Stomach (tissue), 9 donors: ENCODE data around the gene RSPH4A. TPM values are rescaled to one million over a fixed set of nuclear protein-coding genes. Genes with fewer than 3 reads are reported as not detected.
"Not testable (repeated sequence)": the region's sequence is repeated elsewhere in the genome, so short reads cannot be mapped to it uniquely, and the experiment has no call there.

Experiments
- DNase-seq, 2 donors: peaks; one replicate each; pipeline versions ENCODE4 v3.0.0 to v3.0.0-alpha.2; 2013 to 2019
- H3K27ac ChIP-seq, 5 donors: fragments of 200-600 bp in 4 of 5; sonication (generic) in 4 of 5; one replicate each; pipeline ENCODE4 v1.5.1; 2013 to 2019; ENCODE audit warnings: mild to moderate bottlenecking in 1 of 5, moderate library complexity in 1 of 5
- H3K27me3 ChIP-seq, 3 donors: fragments of 200-600 bp; sonication (generic); one replicate each; pipeline ENCODE4 v1.5.1; 2017 to 2019; ENCODE audit warnings: mixed run types in 1 of 3
- H3K36me3 ChIP-seq, 4 donors: fragments of 200-600 bp; sonication (generic); 1 replicate in 3 of 4; 2 replicates in 1 of 4; pipeline ENCODE4 v1.5.1; 2016 to 2019
- H3K4me1 ChIP-seq, 4 donors: fragments of 200-600 bp; sonication (generic); one replicate each; pipeline ENCODE4 v1.5.1; 2016 to 2019
- H3K4me3 ChIP-seq, 4 donors: fragments of 200-600 bp; sonication (generic) in 3 of 4; one replicate each; pipeline ENCODE4 v1.5.1; 2016 to 2019; ENCODE audit warnings: mild to moderate bottlenecking in 1 of 4
- H3K9me3 ChIP-seq, 4 donors: fragments of 200-600 bp; sonication (generic); one replicate each; pipeline ENCODE4 v1.5.1; 2016 to 2019
- EP300 ChIP-seq: sonication (generic); formaldehyde crosslinking; IDR thresholded peaks from one replicate; pipeline ENCODE4 v1.6.1; 2017; ENCODE audit warnings: antibody characterized with exemption
- POLR2A ChIP-seq, 4 donors: fragments of 450-650 bp; IDR thresholded peaks; one replicate each; pipeline ENCODE4 v1.6.1; 2016; ENCODE audit warnings: antibody characterized with exemption in 4 of 4, control low read depth in 2 of 4, mild to moderate bottlenecking in 1 of 4, moderate library complexity in 1 of 4
- POLR2AphosphoS5 ChIP-seq, 3 donors: sonication (generic); formaldehyde crosslinking; IDR thresholded peaks; one replicate each; pipeline ENCODE4 v1.6.1; 2016; ENCODE audit warnings: antibody characterized with exemption in 3 of 3
- WGBS, 5 donors: extraction: QIAGEN DNeasy Blood & Tissue Kit in 3 of 5; methylation state at CpG; one replicate each; pipeline versions ENCODE4 v1.1.5 to v1.1.7; 2013 to 2018; 5-methylcytosine and 5-hydroxymethylcytosine counted together
- intact Hi-C: fragments of 100-400 bp; cut with DNase I; formaldehyde crosslinking; loops from one replicate; pipeline ENCODE4 v1.15.1; 2023; ENCODE audit warnings: low total_unique reads
- polyA plus RNA-seq, 3 donors: library from polyadenylated mRNA; stranded (reverse); fragments of 200-250 nt; gene quantifications; one replicate each; pipeline ENCODE4 v1.2.3, GENCODE V29; 2013
- total RNA-seq, 5 donors: library from RNA; depleted of rRNA; stranded (reverse); fragments of >200 nt; gene quantifications; one replicate each; pipeline versions ENCODE4 v1.1.0 to v1.2.3, GENCODE V29; 2014 to 2016
- TF ChIP-seq, protein P1 (sequence below), 7 experiments: fragments of 450-650 bp in 4 of 7; fragments of 200-600 bp in 3 of 7; sonication (generic) in 3 of 7; IDR thresholded peaks; one replicate each; pipeline ENCODE4 v1.5.1; 2016 to 2019; ENCODE audit warnings: antibody characterized with exemption in 7 of 7, control low read depth in 2 of 7, mild to moderate bottlenecking in 1 of 7
- donor health status: healthy with polysubstance abuse.
- donor health status: Bipolar disorder and iron deficiency.
- donor health status: healthy.

RSPH4A gene
- total and polyA plus RNA-seq, 8 donors = under 0.01 to 5.3 (median 0.25) TPM; not detected in 2

GRCh38 chr6:116661594-116661993 lies 45.3 kb downstream of the RSPH4A start:
- Histone ChIP-seq H3K27me3 (no peaks in the 10 kb centered on the region), H3K36me3 (peaks cover 10 to 25% (median 21%) of the 10 kb centered on the region in 4 donors), H3K4me3 (no peak overlapping the region), H3K9me3 (no peaks in the 10 kb centered on the region), H3K4me1 (peaks cover 1 to 42% (median 13%) of the 10 kb centered on the region in 4 donors), H3K27ac (no peak overlapping the region)
- DNase-seq = no peak
- intact Hi-C loops = no loop called here
- TF ChIP-seq POLR2A (IDR thresholded peaks at IDR 0.05) (no peak), EP300 (no peak), POLR2AphosphoS5 (IDR thresholded peaks at IDR 0.05) (no peak)
- TF ChIP-seq, protein P1, sequence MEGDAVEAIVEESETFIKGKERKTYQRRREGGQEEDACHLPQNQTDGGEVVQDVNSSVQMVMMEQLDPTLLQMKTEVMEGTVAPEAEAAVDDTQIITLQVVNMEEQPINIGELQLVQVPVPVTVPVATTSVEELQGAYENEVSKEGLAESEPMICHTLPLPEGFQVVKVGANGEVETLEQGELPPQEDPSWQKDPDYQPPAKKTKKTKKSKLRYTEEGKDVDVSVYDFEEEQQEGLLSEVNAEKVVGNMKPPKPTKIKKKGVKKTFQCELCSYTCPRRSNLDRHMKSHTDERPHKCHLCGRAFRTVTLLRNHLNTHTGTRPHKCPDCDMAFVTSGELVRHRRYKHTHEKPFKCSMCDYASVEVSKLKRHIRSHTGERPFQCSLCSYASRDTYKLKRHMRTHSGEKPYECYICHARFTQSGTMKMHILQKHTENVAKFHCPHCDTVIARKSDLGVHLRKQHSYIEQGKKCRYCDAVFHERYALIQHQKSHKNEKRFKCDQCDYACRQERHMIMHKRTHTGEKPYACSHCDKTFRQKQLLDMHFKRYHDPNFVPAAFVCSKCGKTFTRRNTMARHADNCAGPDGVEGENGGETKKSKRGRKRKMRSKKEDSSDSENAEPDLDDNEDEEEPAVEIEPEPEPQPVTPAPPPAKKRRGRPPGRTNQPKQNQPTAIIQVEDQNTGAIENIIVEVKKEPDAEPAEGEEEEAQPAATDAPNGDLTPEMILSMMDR (IDR thresholded peaks at IDR 0.05) = no peak

GRCh38 chr6:116662202-116662601 lies 45.9 kb downstream of the RSPH4A start:
- Histone ChIP-seq H3K27me3 (no peaks in the 10 kb centered on the region), H3K9me3 (no peaks in the 10 kb centered on the region), H3K4me1 (peaks cover 6 to 48% (median 17%) of the 10 kb centered on the region in 4 donors), H3K36me3 (peaks cover 7 to 20% (median 15%) of the 10 kb centered on the region in 4 donors), H3K4me3 (no peak overlapping the region), H3K27ac (no peak overlapping the region)
- intact Hi-C loops = no loop called here
- DNase-seq = no peak
- WGBS, 5 donors = 92 to 100% (median 96%) methylated on average over 1 of the region's 1 CpG
- no peak for TF ChIP-seq POLR2A (IDR thresholded peaks at IDR 0.05)
- TF ChIP-seq POLR2AphosphoS5 (IDR thresholded peaks at IDR 0.05) = no peak
- TF ChIP-seq, protein P1 (IDR thresholded peaks at IDR 0.05) = no peak
- TF ChIP-seq EP300 = no peak

DNA sequence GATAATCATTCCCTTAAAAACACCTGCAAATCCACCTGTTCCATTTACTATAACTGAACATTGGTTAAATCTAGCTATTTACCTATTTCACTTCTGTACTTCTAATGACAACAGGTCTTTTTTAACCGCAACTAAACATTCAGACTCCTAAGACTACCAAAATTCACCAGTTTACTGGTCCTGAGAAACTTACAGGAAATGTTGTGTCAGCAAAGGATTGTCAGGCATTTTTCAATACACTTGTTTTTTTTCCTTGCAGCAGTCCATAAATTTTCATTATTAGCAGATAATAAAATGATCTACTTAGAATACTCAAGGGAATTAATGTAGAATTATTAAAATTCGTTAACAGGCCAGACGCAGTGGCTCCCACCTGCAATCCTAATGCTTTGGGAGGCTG lies 47.0 kb downstream of the RSPH4A start:
- Histone ChIP-seq H3K27me3 (no peaks in the 10 kb centered on the region), H3K4me1 (peaks cover 10 to 56% (median 23%) of the 10 kb centered on the region in 4 donors), H3K36me3 (peaks cover 0 to 9% (median 4%) of the 10 kb centered on the region in 4 donors), H3K27ac (no peak overlapping the region), H3K9me3 (no peaks in the 10 kb centered on the region), H3K4me3 (no peak overlapping the region)
- 95 to 98% (median 96%) methylated on average over 3 of the region's 3 CpGs for WGBS, 5 donors
- TF ChIP-seq, protein P1 (IDR thresholded peaks at IDR 0.05) = no peak
- TF ChIP-seq POLR2A (IDR thresholded peaks at IDR 0.05) (no peak), EP300 (no peak), POLR2AphosphoS5 (IDR thresholded peaks at IDR 0.05) (no peak)
- intact Hi-C loops = no loop called here
- no peak for DNase-seq

DNA sequence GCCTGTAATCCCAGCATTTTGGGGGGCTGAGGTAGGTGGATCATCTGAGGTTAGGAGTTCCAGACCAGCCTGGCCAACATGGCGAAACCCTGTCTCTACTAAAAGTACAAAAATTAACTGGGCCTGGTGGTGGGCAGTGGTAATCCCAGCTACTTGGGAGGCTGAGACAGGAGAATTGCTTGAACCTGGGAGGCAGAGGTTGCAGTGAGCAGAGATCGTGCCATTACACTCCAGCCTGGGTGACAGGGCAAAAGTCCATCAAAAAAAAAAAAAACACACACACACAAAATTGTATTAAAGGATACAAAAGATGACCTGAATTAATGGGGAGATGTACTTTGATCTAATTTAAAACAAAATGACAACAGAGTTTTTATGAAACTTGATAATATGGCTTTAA lies 47.9 kb downstream of the RSPH4A start:
- H3K27me3 ChIP-seq, H3K36me3 ChIP-seq, H3K9me3 ChIP-seq, DNase-seq, H3K4me3 ChIP-seq, intact Hi-C loops, H3K27ac ChIP-seq: not testable (repeated sequence)
- WGBS, 5 donors = 93 to 100% (median 99%) methylated on average over 2 of the region's 2 CpGs
- H3K4me1 ChIP-seq = peaks cover 10 to 56% (median 23%) of the 10 kb centered on the region in 4 donors

- Histone ChIP-seq H3K4me1 (peaks cover 10 to 56% (median 23%) of the 10 kb centered on the region in 4 donors), H3K4me3 (no peak overlapping the region), H3K36me3 (no peaks in the 10 kb centered on the region), H3K27ac (no peak overlapping the region), H3K27me3 (no peaks in the 10 kb centered on the region), H3K9me3 (no peaks in the 10 kb centered on the region)
- no peak for DNase-seq
- 81 to 89% (median 86%) methylated on average over 7 of the region's 7 CpGs for WGBS, 5 donors
- intact Hi-C loops = no loop called here
- no peak for TF ChIP-seq POLR2A (IDR thresholded peaks at IDR 0.05)
- TF ChIP-seq, protein P1 (IDR thresholded peaks at IDR 0.05) = no peak
Observed at GRCh38 chr6:116665464-116665863, 49.2 kb downstream of the RSPH4A start.
